ENCODE measurements around the gene BRCA1.
"Not testable (repeated sequence)": the region's sequence is repeated elsewhere in the genome, so short reads cannot be mapped to it uniquely, and the experiment has no call there.

Gene BRCA1

DNA sequence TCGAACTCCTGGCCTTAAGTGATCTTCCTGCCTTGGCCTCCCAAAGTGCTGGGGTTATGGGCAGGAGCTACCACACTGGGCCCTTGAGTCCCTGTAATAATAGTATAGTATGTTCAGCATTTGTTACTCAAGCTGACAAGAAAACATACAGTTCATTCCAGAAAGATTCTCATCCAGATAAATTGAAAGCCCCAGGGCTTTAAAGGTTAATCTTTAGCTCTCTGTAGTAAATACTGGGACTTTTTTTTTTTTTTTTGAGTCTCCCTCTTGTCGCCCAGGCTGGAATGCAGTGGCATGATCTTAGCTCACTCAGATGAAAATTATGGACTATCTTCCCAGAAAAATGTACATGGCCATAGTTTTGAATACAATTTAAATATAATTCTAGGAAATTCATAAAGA, 11.0 kb downstream of the BRCA1 start:
- no peak overlapping the region for H3K4me3 ChIP-seq (ENCODE audit: low read length)
- TF ChIP-seq ZNF274 (IDR thresholded peaks at IDR 0.05; ENCODE audit: low read depth, low read length), result no peak

- no peak overlapping the region for H3K4me3 ChIP-seq (ENCODE audit: low read length)
- no peak for TF ChIP-seq ZNF274 (IDR thresholded peaks at IDR 0.05; ENCODE audit: low read depth, low read length)
These were observed 18.6 kb downstream of the BRCA1 start for GRCh38 chr17:43106552-43106951.

GRCh38 chr17:43105146-43105545, 20.0 kb downstream of the BRCA1 start:
- TF ChIP-seq ZNF274 (IDR thresholded peaks at IDR 0.05; ENCODE audit: low read depth, low read length), result no peak

DNA sequence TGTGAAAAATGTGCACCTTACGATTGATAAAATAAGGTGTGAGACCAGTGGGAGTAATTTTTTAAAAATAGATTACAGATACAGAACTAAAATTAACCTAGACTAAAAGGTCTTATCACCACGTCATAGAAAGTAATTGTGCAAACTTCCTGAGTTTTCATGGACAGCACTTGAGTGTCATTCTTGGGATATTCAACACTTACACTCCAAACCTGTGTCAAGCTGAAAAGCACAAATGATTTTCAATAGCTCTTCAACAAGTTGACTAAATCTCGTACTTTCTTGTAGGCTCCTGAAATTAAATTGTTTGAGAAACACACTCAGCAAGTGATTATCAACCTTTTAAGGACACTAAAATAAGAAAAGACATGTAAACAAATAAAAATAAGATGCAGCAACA, 20.5 kb downstream of the BRCA1 start:
- no peak for TF ChIP-seq ZNF274 (IDR thresholded peaks at IDR 0.05; ENCODE audit: low read depth, low read length)

More at GRCh38 chr17:43105146-43105545, 20.0 kb downstream of the BRCA1 start:
- no peak overlapping the region for H3K4me3 ChIP-seq (ENCODE audit: low read length)

DNA sequence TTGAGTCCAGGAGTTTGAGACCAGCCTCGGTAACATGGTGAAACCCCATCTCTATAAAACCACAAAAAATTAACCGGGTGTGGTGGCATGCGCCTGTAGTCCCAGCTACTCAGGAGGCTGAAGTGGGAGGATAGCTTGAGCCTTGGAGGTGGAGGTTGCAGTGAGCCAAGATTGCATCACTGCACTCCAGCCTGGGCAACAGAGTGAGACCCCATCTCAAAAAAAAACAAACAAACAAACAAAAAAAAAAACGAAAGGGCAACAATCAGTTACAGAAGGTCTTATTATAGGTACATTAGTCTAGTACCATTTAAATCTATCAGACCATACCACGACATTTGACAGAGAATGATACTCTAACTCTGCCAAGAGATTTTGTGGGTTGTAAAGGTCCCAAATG, 29.8 kb downstream of the BRCA1 start:
- H3K4me3 ChIP-seq (ENCODE audit: low read length), result not testable (repeated sequence)

More for the DNA sequence above, 20.5 kb downstream of the BRCA1 start:
- no peak overlapping the region for H3K4me3 ChIP-seq (ENCODE audit: low read length)

DNA sequence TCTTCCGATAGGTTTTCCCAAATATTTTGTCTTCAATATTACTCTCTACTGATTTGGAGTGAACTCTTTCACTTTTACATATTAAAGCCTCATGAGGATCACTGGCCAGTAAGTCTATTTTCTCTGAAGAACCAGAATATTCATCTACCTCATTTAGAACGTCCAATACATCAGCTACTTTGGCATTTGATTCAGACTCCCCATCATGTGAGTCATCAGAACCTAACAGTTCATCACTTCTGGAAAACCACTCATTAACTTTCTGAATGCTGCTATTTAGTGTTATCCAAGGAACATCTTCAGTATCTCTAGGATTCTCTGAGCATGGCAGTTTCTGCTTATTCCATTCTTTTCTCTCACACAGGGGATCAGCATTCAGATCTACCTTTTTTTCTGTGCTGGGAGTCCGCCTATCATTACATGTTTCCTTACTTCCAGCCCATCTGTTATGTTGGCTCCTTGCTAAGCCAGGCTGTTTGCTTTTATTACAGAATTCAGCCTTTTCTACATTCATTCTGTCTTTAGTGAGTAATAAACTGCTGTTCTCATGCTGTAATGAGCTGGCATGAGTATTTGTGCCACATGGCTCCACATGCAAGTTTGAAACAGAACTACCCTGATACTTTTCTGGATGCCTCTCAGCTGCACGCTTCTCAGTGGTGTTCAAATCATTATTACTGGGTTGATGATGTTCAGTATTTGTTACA, 30.9 kb downstream of the BRCA1 start:
- H3K4me3 ChIP-seq (ENCODE audit: low read length), result no peak overlapping the region
- TF ChIP-seq ZNF274 (IDR thresholded peaks at IDR 0.05; ENCODE audit: low read depth, low read length), result no peak

DNA sequence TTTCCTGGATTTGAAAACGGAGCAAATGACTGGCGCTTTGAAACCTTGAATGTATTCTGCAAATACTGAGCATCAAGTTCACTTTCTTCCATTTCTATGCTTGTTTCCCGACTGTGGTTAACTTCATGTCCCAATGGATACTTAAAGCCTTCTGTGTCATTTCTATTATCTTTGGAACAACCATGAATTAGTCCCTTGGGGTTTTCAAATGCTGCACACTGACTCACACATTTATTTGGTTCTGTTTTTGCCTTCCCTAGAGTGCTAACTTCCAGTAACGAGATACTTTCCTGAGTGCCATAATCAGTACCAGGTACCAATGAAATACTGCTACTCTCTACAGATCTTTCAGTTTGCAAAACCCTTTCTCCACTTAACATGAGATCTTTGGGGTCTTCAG, 32.3 kb downstream of the BRCA1 start:
- TF ChIP-seq ZNF274 (IDR thresholded peaks at IDR 0.05; ENCODE audit: low read depth, low read length), result no peak
- no peak overlapping the region for H3K4me3 ChIP-seq (ENCODE audit: low read length)

- no peak for TF ChIP-seq ZNF274 (IDR thresholded peaks at IDR 0.05; ENCODE audit: low read depth, low read length)
- H3K4me3 ChIP-seq (ENCODE audit: low read length), result no peak overlapping the region
These were observed 35.1 kb downstream of the BRCA1 start for GRCh38 chr17:43090022-43090421.

DNA sequence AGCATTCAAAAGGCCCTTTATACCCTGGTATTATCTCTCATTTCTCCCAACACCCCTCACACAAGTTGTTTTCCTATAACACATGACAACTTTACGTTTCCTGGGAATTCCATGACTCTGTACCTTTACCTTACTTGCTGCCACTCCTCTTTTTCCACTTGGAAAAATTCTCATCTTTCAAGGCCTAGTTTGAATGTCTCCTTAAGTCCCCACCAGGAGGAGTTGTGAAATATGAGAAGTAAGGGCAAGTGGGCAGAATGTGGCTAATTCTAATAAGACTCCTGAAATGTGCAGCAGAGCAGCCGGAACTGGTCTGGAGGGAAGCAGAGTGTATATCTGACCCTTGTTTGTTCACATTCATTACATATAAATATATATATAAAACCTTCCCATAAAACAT, 39.7 kb downstream of the BRCA1 start:
- TF ChIP-seq ZNF274 (IDR thresholded peaks at IDR 0.05; ENCODE audit: low read depth, low read length), result no peak
- H3K4me3 ChIP-seq (ENCODE audit: low read length), result no peak overlapping the region

DNA sequence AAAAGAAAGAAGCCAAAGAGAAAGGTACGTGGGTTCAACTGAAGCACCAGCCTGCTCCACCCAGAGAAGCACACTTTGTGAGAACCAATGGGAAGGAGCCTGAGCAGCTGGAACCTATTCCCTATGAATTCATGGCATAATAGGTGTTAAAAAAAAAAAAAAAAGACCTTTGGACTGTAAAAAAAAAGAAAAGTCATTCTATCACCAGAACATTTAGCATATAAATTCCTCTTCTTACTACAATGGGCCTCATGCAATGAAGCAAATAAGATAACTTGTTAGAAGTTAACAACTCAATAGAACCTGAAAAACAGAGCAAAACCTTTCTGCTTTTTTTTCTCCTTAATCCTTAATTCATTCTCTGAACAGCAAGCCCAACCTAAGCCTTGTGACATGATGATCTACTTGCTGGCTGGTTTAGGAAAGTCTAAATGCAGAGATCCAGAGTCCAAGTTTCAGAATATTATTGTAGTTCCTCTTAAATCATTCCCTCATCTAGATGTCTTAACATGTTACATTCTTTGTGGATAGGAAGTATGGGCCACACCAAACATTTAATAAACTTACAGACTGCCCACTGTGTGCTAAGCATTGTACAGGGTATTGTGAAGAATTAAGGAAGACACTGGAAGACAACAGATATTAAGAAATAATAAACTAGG, 45.4 kb downstream of the BRCA1 start:
- TF ChIP-seq ZNF274 (IDR thresholded peaks at IDR 0.05; ENCODE audit: low read depth, low read length), result no peak
- no peak overlapping the region for H3K4me3 ChIP-seq (ENCODE audit: low read length)

GRCh38 chr17:43074869-43075268, 50.3 kb downstream of the BRCA1 start:
- H3K4me3 ChIP-seq (ENCODE audit: low read length), result no peak overlapping the region
- TF ChIP-seq ZNF274 (IDR thresholded peaks at IDR 0.05; ENCODE audit: low read depth, low read length), result no peak

- no peak for TF ChIP-seq ZNF274 (IDR thresholded peaks at IDR 0.05; ENCODE audit: low read depth, low read length)
These were observed 54.3 kb downstream of the BRCA1 start for GRCh38 chr17:43070872-43071271.

DNA sequence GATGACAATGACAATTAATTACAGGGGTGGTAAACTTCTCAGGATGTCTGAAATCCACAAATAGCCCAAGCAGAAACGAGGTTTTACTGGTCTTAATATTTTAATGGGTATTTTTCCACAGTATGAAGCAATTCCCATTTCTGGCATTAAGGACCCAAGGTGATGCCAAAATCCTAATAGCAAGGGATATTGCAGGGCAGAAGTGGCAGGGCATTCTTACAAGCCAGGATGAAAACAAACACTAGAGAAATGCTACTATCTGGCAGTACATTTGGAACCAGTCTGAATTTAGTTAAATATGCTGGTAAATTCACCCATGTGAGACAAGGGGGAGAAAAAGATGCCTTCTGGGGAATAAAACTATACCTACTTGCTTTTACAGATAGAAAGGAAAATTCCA, 54.9 kb downstream of the BRCA1 start:
- no peak for TF ChIP-seq ZNF274 (IDR thresholded peaks at IDR 0.05; ENCODE audit: low read depth, low read length)

More at GRCh38 chr17:43070872-43071271, 54.3 kb downstream of the BRCA1 start:
- H3K4me3 ChIP-seq (ENCODE audit: low read length), result no peak overlapping the region

DNA sequence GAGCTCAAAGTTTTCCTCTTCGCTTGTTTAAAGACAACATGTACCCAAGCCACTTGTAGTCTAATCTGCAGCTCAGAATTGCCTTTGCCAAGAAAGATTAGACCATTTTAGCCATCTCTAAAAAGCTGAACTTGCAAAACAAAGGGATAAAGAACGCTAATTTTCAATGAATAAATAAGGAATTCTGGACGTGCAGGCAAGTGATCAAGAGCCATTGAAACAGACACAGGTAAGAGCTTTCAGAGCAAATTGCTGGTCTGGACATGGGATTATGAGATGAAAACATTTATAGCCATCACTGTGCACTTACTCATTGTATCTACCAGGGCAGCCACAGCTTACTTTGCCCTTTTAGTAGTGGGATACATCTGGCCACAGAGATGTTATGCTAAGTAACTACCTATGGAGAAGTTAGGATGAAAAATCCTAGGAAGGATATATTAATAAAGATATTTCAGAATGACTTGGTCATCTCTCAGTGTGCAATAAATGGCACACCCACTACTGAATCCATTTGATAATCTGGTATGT, 55.7 kb downstream of the BRCA1 start:
- TF ChIP-seq ZNF274 (IDR thresholded peaks at IDR 0.05; ENCODE audit: low read depth, low read length), result no peak
- H3K4me3 ChIP-seq (ENCODE audit: low read length), result no peak overlapping the region

More for the DNA sequence above, 54.9 kb downstream of the BRCA1 start:
- H3K4me3 ChIP-seq (ENCODE audit: low read length), result no peak overlapping the region
